Left forelimb (tissue), 1 donor: ENCODE measurements around the gene SUPT5H.
"Not testable (repeated sequence)": the region's sequence is repeated elsewhere in the genome, so short reads cannot be mapped to it uniquely, and the experiment has no call there.

ENCODE experiments used
- DNase-seq: peaks from one replicate; pipeline ENCODE4 v3.0.0-alpha.2; 2018; ENCODE audit warnings: low spot score

Gene SUPT5H

DNA sequence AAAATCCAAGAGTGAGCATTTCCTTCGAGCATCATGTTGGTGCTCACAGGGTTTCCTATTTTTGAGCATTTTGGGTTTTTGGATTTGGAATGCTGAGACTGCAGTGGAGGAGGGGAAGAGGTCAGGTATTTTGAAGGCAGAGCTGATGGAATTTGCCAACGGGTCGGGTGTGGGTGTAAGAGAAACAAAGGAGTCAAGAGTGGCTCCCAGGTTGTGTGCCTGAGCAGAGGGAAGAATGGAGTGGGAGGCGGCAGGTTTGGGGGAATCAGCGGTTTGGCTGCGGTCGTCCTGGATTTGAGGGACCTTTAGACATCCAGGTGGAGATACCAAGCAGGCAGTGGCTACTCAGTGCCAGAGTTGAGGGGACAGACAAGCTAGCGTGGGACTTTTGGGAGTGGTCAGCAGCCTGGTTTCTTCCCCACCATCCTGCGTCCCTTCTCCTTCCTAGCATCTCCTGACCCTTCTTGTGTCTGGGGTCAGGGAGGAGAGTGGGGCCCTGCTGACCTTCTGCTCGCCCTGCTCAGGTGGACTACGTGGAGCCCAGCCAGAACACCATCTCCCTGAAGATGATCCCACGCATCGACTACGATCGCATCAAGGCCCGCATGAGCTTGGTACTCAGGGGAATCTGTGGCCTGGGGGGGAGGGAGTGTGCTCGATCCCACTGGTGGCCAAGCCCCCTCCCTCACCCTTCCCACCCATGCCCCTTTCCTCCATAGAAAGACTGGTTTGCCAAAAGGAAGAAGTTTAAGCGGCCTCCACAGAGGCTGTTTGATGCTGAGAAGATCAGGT lies 20.8 kb downstream of the SUPT5H start:
- DNase-seq: no peak

DNA sequence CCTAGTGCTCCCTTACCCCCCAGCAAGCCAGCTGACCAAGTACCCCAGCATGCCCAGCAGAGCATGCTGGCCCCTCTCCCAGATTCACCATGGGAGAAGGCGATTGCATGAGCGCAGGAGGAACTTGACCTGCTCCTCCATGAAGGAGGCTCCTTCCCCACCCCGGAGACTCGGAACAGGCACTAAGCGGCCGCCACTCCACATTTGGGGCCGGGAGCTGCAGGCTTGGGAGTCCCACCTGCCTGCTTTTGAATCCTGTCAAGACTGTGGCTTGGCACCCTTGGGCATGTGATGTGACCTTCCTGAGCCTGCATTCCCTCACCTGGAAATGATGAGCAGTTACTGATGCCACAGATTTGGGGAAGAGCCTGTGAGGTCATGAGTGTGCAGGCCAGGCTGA lies 22.6 kb downstream of the SUPT5H start:
- DNase-seq: no peak

DNA sequence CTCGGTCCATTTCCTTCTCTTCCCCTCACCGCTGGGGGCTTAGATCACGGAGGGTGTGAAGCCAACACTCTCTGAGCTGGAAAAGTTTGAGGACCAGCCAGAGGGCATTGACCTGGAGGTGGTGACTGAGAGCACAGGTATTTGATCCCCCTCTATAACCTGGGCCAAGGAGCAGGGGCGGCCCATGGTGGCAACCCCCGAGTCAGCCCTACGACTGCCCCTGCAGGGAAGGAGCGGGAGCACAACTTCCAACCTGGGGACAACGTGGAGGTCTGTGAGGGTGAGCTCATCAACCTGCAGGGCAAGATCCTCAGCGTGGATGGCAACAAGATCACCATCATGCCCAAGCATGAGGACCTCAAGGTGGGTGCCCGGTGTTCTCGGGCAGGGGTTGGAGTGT lies 23.7 kb downstream of the SUPT5H start:
- DNase-seq: no peak

DNA sequence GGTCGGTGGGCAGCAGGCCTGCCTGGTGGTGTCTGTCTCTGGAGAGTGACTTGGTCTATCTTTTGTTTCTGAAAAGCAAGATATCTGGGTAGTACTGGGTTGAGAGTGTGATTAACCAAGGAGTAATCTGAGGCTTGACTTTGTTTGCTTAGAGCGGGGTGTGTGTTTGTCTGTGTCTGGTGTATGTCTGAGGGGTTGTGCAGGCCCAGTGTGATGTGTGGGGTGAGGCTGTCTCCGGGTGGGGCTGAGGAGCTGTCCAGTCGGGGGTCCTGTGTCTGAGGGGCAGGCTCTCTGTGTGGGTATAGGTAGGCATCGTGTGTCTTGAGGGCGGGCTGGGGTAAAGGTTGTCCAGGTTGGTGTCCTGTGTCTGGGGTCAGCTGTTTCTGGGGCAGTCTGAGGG lies 24.2 kb downstream of the SUPT5H start:
- no peak for DNase-seq

DNA sequence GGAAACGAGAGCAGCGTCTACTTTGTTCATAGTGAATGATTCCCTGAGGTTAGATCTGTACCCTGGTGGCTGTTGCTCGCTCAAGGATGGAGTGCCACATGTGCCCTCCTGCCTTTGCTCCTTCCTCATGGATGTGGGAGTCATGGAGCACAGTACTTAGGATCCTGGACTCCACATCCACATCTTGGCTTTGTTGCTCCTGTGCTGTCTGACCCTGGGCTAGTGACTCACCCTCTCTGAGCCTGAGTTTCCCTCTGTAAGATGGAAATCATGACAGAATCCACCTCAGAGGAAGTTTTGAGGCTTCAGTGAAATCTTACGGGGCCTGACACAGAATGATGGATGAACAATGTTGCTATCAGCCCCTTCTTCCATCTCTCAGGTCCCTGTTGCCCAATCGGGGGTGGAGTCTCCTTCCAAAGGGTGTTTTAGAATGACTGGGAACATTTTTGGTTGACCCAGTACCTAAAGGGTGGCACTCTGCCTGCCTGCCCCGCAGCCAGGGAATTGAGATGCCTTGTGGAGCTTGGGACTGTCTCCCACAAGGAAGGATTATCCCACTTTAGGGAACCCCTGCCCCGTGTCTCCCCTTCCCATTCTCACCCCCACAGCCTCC lies 25.4 kb downstream of the SUPT5H start:
- DNase-seq: no peak

DNA sequence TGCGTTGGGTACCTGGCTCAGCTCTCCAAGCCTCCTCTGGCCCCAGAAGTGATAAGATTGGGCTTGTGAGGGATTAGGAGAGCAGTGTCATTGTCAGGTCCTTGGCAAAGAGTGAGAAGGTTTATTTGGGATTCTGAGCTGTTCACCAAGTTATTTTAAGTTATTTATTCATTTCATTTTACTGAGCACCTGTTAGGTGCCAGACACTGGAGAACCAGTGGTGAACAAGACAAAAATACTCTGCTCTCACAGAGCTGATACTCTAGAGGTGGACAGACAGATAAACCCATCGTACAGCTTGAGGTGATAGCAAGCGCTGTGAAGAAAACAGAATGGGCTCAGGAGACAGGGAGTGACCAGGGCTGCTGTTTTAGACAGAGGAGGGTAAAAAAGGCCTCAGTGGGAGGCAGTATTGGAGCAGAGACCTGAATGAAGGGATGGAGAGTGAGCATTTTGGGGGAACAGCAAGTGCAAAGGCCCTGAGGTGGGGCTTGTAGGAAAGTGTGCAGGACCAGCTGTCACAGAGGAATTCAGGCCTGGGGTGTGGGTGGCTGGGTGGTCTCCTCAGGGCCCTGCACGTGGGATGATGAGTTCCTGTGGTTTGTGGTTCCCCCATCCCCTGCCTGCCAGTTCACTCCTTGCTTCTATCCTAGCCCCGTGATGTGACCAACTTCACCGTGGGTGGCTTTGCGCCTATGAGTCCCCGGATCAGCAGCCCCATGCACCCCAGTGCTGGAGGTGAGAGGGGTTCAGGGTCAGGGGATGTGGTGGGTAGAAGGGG lies 26.6 kb downstream of the SUPT5H start:
- DNase-seq: no peak

DNA sequence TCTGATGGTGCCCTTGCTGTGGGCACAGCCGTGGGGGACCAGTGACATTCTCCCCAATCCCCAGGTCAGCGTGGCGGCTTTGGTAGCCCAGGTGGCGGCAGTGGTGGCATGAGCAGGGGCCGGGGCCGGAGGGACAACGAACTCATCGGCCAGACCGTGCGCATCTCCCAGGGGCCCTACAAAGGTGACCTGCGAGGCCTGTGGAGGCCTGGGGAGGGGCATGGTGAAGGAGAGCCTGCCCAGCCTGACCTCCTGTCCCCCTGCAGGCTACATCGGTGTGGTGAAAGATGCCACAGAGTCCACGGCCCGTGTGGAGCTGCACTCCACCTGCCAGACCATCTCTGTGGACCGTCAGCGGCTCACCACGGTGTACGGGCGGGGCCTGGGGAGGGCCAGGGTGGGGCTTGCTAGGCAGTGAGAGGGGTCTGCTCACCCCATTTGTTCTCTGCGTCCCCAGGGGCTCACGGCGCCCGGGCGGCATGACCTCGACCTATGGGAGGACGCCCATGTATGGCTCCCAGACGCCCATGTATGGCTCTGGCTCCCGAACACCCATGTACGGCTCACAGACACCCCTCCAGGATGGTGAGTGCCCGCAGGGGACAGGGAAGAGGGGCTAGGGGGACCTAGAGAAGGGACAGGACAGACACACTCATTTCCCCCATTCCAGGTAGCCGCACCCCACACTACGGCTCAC lies 27.5 kb downstream of the SUPT5H start:
- no peak for DNase-seq

DNA sequence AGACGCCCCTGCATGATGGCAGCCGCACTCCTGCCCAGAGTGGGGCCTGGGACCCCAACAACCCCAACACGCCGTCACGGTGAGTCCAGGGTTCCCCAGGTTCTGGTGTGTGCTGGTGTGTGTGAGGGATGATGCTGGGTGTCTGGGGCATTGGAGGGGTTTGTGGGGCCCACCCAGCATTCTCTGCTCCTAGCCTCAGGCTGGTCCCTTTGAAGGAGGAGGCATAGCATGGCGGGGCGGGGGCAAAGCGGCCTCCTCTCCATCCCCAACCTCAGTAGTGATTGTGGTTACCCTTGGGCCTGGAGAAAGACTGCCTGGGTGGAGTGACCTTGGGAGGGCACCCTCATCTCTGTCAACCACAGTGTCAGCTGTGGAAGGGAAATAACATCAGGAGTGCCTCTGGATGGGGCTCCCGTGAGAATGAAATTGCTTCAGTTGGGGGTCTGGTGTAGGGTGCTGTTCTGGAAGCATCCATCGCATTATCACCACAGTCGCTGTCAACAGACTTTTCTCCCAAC lies 28.1 kb downstream of the SUPT5H start:
- DNase-seq: no peak

DNA sequence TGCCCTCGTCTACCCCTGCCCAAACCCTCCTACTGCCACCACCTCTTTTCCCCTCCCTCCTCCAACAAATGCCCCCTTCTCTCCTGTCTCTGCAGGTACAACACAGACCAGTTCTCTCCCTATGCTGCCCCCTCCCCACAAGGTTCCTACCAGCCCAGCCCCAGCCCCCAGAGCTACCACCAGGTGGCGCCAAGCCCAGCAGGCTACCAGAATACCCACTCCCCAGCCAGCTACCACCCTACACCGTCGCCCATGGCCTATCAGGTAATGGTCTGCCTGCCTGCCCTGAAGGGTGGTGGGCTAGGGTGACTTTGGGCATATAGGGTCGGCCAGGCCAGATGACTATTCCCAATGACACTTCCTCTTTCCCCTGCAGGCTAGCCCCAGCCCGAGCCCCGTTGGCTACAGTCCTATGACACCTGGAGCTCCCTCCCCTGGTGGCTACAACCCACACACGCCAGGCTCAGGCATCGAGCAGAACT lies 28.8 kb downstream of the SUPT5H start:
- DNase-seq: no peak

DNA sequence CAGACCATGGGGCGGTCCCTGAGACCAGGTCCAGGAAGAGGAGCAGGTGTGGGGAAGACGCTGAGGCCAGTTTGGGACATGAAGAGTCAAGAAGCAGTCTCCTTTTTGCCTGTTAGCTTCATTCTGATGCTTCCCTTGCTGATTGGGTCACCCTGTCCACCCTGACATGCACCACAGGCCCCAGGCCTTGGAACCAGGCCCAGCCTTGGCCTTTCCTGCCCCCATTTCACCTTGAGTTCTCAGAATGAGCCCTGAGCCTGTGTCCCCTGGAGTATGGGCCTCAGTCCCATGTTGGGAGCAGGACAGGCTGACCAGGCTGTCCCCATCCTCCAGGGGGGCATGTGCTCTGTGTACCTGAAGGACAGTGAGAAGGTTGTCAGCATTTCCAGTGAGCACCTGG lies 30.4 kb downstream of the SUPT5H start:
- no peak for DNase-seq

DNA sequence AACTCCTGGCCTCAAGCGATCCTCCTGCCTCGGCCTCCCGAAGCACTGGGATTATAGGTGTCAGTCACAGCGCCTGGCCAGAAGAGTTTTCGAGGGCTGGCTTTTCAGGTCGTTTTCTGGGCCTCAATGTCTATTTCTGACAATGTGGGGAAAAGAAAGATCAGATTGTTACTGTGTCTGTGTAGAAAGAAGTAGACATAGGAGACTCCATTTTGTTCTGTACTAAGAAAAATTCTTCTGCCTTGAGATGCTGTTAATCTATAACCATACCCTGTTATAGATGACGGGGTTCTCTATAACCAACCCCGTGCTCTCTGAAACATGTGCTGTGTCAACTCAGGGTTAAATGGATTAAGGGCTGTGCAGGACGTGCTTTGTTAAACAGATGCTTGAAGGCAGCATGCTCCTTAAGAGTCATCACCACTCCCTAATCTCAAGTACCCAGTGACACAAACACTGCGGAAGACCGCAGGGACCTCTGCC lies 34.0 kb downstream of the SUPT5H start:
- not testable (repeated sequence) for DNase-seq

DNA sequence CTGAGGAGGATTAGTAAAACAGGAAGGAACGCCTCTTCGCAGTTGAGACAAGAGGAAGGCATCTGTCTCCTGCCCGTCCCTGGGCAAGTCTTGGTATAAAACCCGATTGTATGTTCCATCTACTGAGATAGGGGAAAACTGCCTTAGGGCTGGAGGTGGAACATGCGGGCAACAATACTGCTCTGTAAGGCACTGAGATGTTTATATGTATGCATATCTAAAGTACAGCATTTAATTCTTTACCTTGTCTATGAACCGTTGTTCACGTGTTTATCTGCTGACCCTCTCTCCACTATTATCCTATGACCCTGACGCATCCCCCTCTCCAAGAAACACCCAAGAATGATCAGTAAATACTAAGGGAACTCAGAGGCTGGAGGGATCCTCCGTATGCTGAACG lies 34.5 kb downstream of the SUPT5H start:
- DNase-seq: no peak

DNA sequence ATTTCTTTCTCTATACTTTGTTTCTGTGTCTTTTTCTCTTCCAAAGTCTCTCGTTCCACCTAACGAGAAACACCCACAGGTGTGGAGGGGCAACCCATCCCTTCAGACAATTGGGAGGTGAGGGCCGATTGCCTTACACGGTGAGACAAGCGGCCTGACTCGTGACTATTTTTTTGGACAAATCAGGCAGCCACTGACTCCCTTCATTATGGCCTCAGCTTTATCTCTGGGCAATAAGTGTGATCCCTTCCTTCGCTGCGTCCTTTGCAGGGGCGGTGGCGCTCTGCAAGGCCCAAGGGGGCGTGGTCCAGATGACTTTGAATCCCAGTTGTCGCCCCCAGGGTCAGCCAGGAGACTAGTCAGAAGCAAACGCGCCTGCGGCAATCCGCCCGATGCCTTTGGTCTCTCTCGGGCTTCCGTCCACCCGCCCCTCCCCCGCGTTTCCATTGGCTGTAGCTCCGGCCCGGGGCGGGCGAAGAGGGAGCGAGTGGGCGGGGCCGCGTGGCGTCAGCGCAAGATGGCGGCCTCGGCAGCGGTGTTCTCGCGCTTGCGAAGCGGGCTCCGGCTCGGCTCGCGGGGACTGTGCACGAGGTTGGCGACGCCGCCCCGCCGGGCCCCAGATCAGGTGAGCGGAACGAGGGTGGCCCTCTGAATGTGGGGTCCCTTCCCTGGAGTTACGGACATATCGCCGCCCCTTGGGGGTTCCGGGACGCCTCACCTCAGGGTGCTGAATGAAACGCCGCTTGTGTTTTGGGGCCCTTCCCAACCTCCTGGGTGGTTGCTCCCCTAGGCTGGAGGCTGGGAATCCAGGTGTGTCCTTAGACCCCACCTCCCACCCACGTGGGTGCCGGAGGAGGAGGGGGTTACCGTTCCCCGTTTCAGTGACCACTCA lies 35.2 kb downstream of the SUPT5H start, which contains the start of gene TIMM50:
TSS of gene TIMM50 (plus strand) at position 502 of the 892 bp plus-strand sequence. CDS start at position 518, 16 bp downstream.
- DNase-seq: peak; percentile 98

DNA sequence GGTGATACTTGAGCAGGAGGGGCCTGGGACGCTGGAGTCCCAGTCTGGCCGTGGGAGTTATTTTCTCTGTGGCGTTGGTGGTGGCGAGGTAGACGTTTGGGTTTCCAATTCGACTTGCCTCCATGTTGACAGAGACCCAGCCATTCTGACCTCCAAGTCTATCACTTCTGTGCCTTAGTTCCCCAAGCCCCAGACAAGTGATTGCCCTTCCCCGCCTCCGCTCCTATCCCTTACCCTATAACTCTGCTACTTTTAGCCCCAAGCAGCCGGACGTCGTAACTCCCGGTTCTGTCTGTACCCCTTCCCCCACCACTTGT lies 35.8 kb downstream of the SUPT5H start:
- no peak for DNase-seq

DNA sequence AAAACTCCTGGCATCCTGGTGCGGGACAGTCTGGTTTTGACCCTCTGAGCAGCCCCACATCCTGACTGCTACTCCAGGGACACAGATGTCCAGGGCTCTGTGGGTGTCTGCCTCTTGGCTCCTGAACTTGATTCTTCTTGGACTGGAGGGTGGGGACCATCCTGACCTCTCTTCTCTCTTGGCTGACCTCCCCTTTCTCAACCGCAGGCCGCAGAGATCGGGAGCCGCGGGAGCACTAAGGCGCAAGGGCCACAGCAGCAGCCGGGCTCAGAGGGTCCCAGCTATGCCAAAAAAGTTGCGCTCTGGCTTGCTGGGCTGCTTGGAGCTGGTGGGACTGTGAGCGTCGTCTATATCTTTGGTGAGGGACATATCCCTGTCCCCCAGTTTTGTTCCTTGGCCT lies 36.3 kb downstream of the SUPT5H start:
- no peak for DNase-seq

DNA sequence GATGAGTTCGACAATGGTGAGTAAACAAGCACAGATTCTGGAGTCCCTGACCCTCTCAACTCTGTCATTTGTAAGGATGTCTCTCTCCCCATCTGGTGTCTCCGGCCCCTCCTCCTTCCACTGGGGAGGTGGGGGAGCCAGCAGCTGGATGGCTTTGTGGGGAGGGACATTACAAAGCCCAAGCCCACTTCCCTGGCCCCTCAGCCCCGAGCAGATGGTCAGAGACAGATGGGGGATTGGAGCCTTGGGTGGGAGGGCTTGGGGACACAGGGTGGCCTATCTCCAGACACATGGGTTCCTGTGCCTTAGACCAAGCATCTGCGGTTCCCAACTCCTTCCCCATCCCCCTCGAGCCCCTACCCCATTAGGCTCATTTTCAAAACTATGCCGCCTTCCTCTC lies 37.8 kb downstream of the SUPT5H start:
- DNase-seq: no peak

DNA sequence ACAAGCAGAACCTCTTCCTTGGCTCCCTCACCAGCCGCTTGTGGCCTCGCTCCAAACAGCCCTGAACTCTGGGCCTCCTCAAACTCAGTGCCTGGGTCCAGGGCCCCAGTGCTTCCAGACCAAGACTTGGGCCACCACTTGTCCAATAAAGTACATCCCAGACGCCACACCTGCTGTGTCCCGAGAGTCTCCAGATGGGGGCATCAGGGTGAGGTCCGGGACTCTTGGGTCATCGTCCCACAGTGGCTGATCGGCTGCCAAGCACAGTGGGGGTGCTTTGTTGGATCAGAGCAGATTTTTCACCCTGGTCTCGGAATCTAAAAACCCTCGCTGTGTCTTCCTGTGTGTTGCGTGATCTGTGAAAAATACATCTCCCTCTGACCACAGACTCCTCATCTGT lies 44.4 kb downstream of the SUPT5H start:
- no peak for DNase-seq

DNA sequence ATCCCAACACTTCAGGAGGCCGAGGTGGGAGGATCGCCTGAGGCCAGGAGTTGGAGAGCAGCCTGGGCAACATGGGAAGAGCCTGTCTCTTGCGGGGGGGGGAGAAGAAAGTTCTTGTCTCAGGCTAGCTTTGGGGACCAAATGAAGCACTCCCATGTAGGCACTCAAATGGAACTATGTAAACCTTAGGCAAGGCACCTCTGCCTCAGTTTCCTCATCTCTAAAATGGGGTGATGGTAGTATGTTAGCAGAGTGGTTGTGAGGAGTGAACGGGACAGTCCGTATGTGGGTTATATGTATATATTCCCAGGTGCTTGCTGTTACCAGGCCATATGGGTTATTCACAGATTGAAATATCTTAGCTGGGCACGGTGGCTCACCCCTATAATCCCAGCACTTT lies 46.8 kb downstream of the SUPT5H start:
- DNase-seq: no peak

DNA sequence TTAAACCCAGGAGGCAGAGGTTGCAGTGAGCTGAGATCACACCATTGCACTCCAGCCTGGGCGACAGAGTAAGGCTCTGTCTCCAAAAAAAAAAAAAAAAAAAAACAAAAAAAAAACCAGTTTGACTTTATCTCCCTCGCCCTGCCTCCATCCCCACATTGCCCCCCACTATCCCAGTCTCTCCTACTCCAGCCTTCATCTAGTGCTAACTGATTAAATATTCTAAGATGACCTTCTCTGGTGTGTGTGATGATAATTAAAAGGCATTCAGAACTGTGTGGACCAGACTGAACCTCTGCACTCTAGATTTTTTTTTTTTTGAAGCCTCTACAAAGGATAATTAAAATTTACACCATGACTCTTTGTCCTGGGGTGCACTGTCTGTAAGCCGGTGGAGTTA lies 47.4 kb downstream of the SUPT5H start:
- DNase-seq: no peak

DNA sequence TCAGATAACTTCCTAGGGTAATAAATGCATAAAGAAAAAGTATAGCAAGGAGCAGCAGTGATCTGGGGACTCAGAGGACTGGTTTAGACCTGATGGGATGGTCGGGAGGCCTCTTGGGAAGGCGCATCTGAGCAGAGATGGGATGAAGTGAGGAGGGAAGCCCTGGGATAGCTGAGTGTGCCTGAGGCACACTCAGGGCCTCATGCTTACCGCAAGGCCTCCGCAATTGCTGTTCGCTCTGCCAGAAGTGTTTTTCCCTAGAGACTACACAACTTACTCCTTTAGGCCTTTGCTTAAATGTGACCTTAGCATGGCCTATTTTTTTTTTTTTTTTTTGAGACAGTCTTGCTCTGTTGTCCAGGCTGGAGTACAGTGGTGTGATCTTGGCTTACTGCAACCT lies 49.3 kb downstream of the SUPT5H start:
- DNase-seq: no peak

DNA sequence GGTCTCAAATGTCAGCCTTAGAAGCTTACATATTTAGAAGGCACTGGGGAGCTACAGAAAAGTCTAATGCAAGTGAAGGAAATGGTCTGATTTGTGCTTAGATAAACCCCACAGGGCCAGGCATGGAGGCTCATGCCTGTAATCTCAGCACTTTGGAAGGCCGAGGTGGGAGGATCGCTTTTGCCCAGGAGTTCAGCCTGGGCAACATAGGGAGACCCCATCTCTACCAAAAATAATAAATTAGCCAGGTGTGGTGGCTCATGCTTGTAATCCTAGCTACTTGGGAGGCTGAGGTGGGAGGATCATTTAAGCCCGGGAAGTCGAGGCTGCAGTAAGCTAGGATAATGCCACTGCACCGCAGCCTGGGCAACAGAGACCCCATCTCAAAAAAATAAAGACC lies 50.7 kb downstream of the SUPT5H start:
- DNase-seq: no peak
